ENCODE measurements around the gene CFAP210.
"Not testable (repeated sequence)": the region's sequence is repeated elsewhere in the genome, so short reads cannot be mapped to it uniquely, and the experiment has no call there.

The CFAP210 gene

DNA sequence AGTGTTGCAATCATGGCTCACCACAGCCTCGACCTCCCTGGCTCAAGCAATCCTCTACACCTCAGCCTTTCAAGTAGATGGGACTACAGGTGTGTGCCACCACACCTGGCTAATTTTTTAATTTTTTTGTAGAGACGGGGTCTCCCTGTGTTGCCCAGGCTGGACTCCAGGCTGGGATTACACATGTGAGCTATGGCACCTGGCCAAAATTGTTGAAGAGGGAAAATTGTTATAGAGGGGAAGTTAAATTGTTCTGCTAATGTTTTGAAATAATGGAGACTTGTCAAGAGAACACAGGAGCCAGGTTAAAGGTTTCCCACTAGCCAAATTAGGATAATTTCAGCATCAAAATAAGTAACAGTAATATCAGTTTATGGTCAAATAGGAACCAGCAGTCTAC lies 84.9 kb downstream of the CFAP210 start:
- DNase-seq: no peak

DNA sequence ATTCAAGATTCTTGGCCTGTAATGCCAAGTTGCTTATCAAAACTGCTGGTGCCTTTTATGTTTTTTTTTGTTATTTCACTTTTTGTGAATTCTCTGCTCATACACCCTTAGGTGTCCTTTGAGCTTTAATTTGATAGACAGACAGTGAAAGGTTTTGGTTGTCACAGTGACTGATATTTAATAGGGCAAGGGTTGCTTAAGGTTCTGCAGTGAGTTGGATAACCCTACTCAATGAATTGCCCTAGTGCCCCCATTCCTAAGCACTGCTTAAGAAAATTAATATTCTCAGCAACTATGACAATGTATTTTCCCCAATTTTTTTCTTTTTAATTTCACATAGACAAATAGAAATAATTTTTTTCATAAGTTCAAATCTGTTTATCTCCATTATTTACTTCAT lies 94.6 kb downstream of the CFAP210 start:
- no peak for DNase-seq

DNA sequence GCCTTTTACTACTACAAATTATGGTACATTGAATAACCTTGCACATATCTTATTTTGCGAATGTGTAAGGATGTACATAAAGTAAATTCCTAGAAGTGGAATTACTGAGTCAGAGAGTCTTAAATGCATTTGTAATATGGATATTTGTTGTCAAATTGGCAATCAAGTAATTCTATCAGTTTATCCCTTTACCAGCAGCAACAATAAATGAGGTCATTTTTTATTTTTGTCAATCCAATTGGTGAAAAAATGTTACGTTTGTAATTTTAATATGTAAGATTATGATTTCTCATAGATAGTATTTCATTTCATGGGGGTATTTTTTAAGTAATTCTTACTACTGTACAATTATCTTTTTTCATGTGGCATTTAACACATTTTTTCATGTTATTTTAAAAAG lies 95.2 kb downstream of the CFAP210 start:
- no peak for DNase-seq

DNA sequence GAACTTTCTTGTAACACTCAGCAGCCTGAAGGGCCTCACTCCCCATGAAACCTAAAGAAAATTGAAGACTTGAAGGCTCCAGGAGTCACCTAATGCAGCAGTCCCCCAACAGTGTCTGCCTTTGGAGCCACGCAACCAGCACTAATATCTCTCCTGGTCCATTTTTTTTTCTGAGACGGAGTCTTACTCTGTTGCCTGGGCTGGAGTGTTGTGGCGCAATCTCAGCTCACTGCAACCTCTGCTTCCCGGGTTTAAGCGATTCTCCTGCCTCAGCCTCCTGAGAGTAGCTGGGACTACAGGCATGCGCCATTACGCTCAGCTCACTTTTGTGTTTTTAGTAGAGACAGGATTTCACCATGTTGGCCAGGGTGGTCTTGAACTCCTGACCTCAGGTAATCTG lies 97.7 kb downstream of the CFAP210 start:
- DNase-seq: not testable (repeated sequence)

Data from DMS79 (cell line).